Smooth muscle cell (in vitro differentiated cells): Measurements from ENCODE around the gene NEUROG2. TPM values are rescaled to one million over a fixed set of nuclear protein-coding genes. Genes with fewer than 3 reads are reported as not detected.
"Not testable (repeated sequence)": the region's sequence is repeated elsewhere in the genome, so short reads cannot be mapped to it uniquely, and the experiment has no call there.

ENCODE experiments used
- DNase-seq: peaks from one replicate; lab custom pipeline; 2025; ENCODE audit not compliant: unreplicated experiment; lab: John Stamatoyannopoulos, UW
- H2AFZ ChIP-seq: fragments of 200-600 bp; sonication (generic); 2 replicates; pipeline ENCODE4 v1.6.0; 2016; ENCODE audit warnings: antibody characterized with exemption, low read depth, mild to moderate bottlenecking
- H3F3A ChIP-seq: fragments of 200-600 bp; sonication (generic); 2 replicates; pipeline ENCODE4 v1.6.0; 2017; ENCODE audit warnings: antibody characterized with exemption, low read depth
- H3K27ac ChIP-seq: fragments of 200-600 bp; sonication (generic); 2 replicates; pipeline ENCODE4 v1.5.1; 2016; ENCODE audit warnings: low read depth, mild to moderate bottlenecking
- H3K27me3 ChIP-seq: fragments of 200-600 bp; sonication (generic); 2 replicates; pipeline ENCODE4 v1.6.1; 2016; ENCODE audit warnings: low read depth, mild to moderate bottlenecking
- H3K36me3 ChIP-seq: fragments of 200-600 bp; sonication (generic); 2 replicates; pipeline ENCODE4 v1.5.1; 2016; ENCODE audit warnings: low read depth
- H3K4me1 ChIP-seq: fragments of 200-600 bp; sonication (generic); 2 replicates; pipeline ENCODE4 v1.5.1; 2016; ENCODE audit warnings: low read depth
- H3K4me2 ChIP-seq: fragments of 200-600 bp; sonication (generic); 2 replicates; pipeline ENCODE4 v1.6.0; 2016; ENCODE audit warnings: mild to moderate bottlenecking
- H3K4me3 ChIP-seq: fragments of 200-600 bp; sonication (generic); 2 replicates; pipeline ENCODE4 v1.5.1; 2016; ENCODE audit warnings: mild to moderate bottlenecking
- H3K79me2 ChIP-seq: fragments of 200-600 bp; sonication (generic); 2 replicates; pipeline ENCODE4 v1.6.0; 2016; ENCODE audit warnings: low read depth, mild to moderate bottlenecking
- H3K9ac ChIP-seq: fragments of 200-600 bp; sonication (generic); 2 replicates; pipeline ENCODE4 v1.6.0; 2016; ENCODE audit warnings: low read depth
- H3K9me3 ChIP-seq: fragments of 200-600 bp; sonication (generic); replicated peaks from 2 replicates; pipeline ENCODE4 v1.5.1; 2016; ENCODE audit warnings: low read depth
- H4K20me1 ChIP-seq: fragments of 200-600 bp; sonication (generic); 2 replicates; pipeline ENCODE4 v1.6.0; 2016; ENCODE audit warnings: low read depth
- WGBS: methylation state at CpG from one replicate; pipeline ENCODE4 v1.1.7; 2016; ENCODE audit warnings: low lambda C conversion rate; 5-methylcytosine and 5-hydroxymethylcytosine counted together
- polyA plus RNA-seq: library from polyadenylated mRNA; unstranded; fragments of >200 nt; fragmentation: Nextera tagmentation; extraction: Ambion mirVana; gene quantifications from 2 replicates; pipeline ENCODE4 v1.2.1, GENCODE V29; 2016
- total RNA-seq: library from RNA; depleted of rRNA; stranded (reverse); fragments of >200 nt; gene quantifications from 2 replicates; pipeline ENCODE4 v1.2.3, GENCODE V29; 2014
- TF ChIP-seq, protein P1 (sequence below): fragments of 200-600 bp; sonication (generic); IDR thresholded peaks from 2 replicates; pipeline ENCODE4 v1.5.1; 2017; ENCODE audit warnings: borderline replicate concordance, mild to moderate bottlenecking, antibody characterized with exemption; ENCODE audit not compliant: insufficient read depth, poor library complexity, severe bottlenecking

NEUROG2 gene
- total and polyA plus RNA-seq, 2 experiments from 2014 or later = not detected

DNA sequence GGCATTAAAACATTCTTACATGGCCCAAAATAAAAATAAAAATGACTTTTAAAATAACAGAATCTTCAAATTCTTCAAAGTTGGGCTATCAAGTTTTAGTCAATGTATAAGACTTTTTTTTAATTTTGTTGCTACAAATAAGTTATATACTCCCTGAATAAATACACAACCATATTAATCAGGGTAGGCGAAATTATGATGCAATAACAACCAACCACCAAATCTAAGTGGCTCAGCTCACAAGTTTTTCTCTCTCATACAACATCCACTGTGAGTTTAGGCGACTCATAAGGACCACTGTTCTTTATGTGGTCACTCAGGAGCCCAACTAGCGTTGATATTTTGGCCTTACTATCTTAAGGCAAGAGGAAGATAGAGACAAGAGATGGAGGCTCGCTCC lies 11.2 kb downstream of the NEUROG2 start:
- Histone ChIP-seq H3K4me1 (peaks cover 9% of the 10 kb centered on the region), H3K79me2 (no peaks in the 10 kb centered on the region), H3K9me3 (no peaks in the 10 kb centered on the region), H3K4me3 (no peak overlapping the region), H3K4me2 (no peak overlapping the region), H3F3A (no peaks in the 10 kb centered on the region), H4K20me1 (no peaks in the 10 kb centered on the region), H3K9ac (no peak overlapping the region), H3K36me3 (no peaks in the 10 kb centered on the region), H3K27me3 (peaks cover 93% of the 10 kb centered on the region), H3K27ac (no peak overlapping the region), H2AFZ (no peak overlapping the region)
- 81% methylated on average over 4 of the region's 4 CpGs for WGBS
- TF ChIP-seq, protein P1, sequence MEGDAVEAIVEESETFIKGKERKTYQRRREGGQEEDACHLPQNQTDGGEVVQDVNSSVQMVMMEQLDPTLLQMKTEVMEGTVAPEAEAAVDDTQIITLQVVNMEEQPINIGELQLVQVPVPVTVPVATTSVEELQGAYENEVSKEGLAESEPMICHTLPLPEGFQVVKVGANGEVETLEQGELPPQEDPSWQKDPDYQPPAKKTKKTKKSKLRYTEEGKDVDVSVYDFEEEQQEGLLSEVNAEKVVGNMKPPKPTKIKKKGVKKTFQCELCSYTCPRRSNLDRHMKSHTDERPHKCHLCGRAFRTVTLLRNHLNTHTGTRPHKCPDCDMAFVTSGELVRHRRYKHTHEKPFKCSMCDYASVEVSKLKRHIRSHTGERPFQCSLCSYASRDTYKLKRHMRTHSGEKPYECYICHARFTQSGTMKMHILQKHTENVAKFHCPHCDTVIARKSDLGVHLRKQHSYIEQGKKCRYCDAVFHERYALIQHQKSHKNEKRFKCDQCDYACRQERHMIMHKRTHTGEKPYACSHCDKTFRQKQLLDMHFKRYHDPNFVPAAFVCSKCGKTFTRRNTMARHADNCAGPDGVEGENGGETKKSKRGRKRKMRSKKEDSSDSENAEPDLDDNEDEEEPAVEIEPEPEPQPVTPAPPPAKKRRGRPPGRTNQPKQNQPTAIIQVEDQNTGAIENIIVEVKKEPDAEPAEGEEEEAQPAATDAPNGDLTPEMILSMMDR = no peak
- no peak for DNase-seq

DNA sequence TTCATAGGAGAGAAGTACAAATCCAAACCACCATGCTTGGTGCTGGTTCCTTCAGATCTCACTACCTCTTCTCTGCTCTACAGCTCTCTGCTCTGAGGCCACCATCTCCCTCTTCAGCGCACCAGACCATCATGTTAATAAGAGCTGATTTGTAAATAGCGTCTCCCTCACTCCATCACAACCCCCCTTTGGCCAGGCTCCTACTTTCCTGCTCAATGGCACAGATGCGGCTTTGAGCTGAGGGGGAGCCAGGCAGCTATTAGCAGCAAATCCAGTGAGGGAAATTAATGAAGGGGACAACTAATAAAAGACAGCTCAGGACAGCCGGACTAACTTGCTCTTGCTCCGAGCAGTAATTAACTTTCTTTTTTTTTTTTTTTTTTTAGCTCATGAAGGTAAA lies 13.1 kb downstream of the NEUROG2 start:
- Histone ChIP-seq H3K4me3 (no peak overlapping the region), H3K27me3 (peaks cover 82% of the 10 kb centered on the region), H3K4me2 (no peak overlapping the region), H3K9ac (no peak overlapping the region), H3K79me2 (no peaks in the 10 kb centered on the region), H3K27ac (no peak overlapping the region), H4K20me1 (no peaks in the 10 kb centered on the region), H3F3A (no peaks in the 10 kb centered on the region), H3K36me3 (no peaks in the 10 kb centered on the region), H3K9me3 (no peaks in the 10 kb centered on the region), H2AFZ (no peak overlapping the region), H3K4me1 (no peaks in the 10 kb centered on the region)
- no peak for DNase-seq
- WGBS = 72% methylated on average over 5 of the region's 5 CpGs
- TF ChIP-seq, protein P1 = no peak

DNA sequence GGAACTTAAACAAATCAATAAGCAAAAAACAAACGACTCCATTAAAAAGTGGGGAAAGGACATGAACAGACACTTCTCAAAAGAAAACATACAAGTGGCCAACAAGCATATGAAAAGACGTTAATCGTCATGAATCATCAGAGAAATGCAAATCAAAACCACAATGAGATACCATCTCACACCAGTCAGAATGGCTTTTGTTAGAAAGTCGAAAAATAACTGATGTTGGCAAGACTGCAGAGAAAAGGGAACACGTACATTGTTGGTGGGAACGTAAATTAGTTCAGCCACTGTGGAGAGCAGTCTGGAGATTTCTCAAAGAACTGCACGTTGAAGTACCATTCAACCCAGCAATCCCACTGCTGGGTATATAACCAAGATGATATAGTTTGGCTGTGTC lies 23.7 kb downstream of the NEUROG2 start:
- Histone ChIP-seq H4K20me1 (no peaks in the 10 kb centered on the region), H3K27me3 (no peaks in the 10 kb centered on the region), H3K9me3 (no peaks in the 10 kb centered on the region), H3K79me2 (no peaks in the 10 kb centered on the region), H3K27ac (no peak overlapping the region), H3K36me3 (no peaks in the 10 kb centered on the region), H2AFZ (no peak overlapping the region), H3F3A (no peaks in the 10 kb centered on the region), H3K4me1 (no peaks in the 10 kb centered on the region), H3K4me3 (no peak overlapping the region), H3K9ac (no peak overlapping the region), H3K4me2 (no peak overlapping the region)
- 85% methylated on average over 7 of the region's 7 CpGs for WGBS
- DNase-seq = no peak
- TF ChIP-seq, protein P1 = no peak

DNA sequence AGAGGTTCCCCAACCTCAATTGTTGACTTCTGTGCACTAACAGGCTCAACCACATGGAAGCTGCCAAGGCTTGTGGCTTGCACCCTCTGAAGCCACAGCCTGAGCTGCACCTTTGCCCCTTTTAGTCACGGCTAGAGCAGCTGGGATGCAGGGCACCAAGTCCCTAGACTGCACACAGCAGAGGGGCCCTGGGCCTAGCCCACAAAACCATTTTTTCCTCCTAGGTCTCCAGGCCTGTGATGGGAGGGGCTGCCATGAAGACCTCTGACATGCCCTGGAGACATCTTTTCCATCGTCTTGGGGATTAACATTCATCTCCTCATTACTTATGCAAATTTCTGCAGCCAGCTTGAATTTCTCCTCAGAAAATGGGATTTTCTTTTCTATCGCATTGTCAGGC lies 25.2 kb downstream of the NEUROG2 start:
- H3K27ac ChIP-seq, DNase-seq, H2AFZ ChIP-seq, H3K79me2 ChIP-seq, H3K9ac ChIP-seq, H3F3A ChIP-seq, H3K4me2 ChIP-seq, H3K36me3 ChIP-seq, H3K4me3 ChIP-seq, H3K9me3 ChIP-seq, H3K4me1 ChIP-seq, H3K27me3 ChIP-seq, H4K20me1 ChIP-seq: not testable (repeated sequence)
- 90% methylated on average over 3 of the region's 3 CpGs for WGBS
